NCI-H345 treated with DMSO at 0.1 percent for 48 hours (cell line): ENCODE measurements around the gene CCNA2.

ENCODE experiments used
- DNase-seq: peaks from one replicate; lab custom pipeline; 2025; ENCODE audit not compliant: unreplicated experiment; lab: John Stamatoyannopoulos, UW

The CCNA2 gene

GRCh38 chr4:121823505-121824170 is at the start of gene CCNA2:
CCNA2 (minus strand) TSS chr4:121823883; CDS start chr4:121823628, 255 bp downstream.
- DNase-seq = peak; percentile 82

- peak; percentile 85 for DNase-seq
These were observed 46.4 kb upstream of the CCNA2 start, which contains the start of gene BBS7 for GRCh38 chr4:121869841-121870822. BBS7 (minus strand) TSS chr4:121870474; CDS start chr4:121870313, 161 bp downstream.

GRCh38 chr4:121863799-121864198 is 40.1 kb upstream of the CCNA2 start:
- DNase-seq = no peak

- DNase-seq = no peak
These were observed 37.7 kb upstream of the CCNA2 start for GRCh38 chr4:121861426-121861825.

GRCh38 chr4:121860121-121860520 is 36.4 kb upstream of the CCNA2 start:
- DNase-seq = no peak

GRCh38 chr4:121851354-121851753 is 27.7 kb upstream of the CCNA2 start:
- no peak for DNase-seq

- DNase-seq = no peak
These were observed 23.0 kb upstream of the CCNA2 start for GRCh38 chr4:121846662-121847061.

GRCh38 chr4:121842862-121843261 is 19.2 kb upstream of the CCNA2 start:
- no peak for DNase-seq

GRCh38 chr4:121838136-121838535 is 14.5 kb upstream of the CCNA2 start:
- DNase-seq = no peak

GRCh38 chr4:121829511-121829910 is 5.8 kb upstream of the CCNA2 start:
- no peak for DNase-seq

GRCh38 chr4:121827853-121828252 is 4.2 kb upstream of the CCNA2 start:
- DNase-seq = no peak

- no peak for DNase-seq
These were observed 1.3 kb upstream of the CCNA2 start for GRCh38 chr4:121824950-121825349.

GRCh38 chr4:121824171-121824527 is 466 bp upstream of the CCNA2 start:
- no peak for DNase-seq

- DNase-seq = no peak
These were observed 733 bp downstream of the CCNA2 start for GRCh38 chr4:121822796-121823504.

- no peak for DNase-seq
These were observed 1.6 kb downstream of the CCNA2 start for GRCh38 chr4:121822047-121822446.

GRCh38 chr4:121819216-121819965 is 4.3 kb downstream of the CCNA2 start:
- no peak for DNase-seq

- DNase-seq = no peak
These were observed 5.5 kb downstream of the CCNA2 start for GRCh38 chr4:121818215-121818614.

GRCh38 chr4:121817701-121818100 is 6.0 kb downstream of the CCNA2 start:
- DNase-seq = no peak

- DNase-seq = no peak
These were observed 6.7 kb downstream of the CCNA2 start for GRCh38 chr4:121817006-121817405.

GRCh38 chr4:121814756-121815155 is 8.9 kb downstream of the CCNA2 start:
- no peak for DNase-seq

- DNase-seq = no peak
These were observed 12.6 kb downstream of the CCNA2 start for GRCh38 chr4:121811122-121811521.
